HUDEP-2 (cell line): ENCODE data around the gene CARTPT.

Experiments used
- DNase-seq, 76 experiments: peaks; one replicate each; lab custom pipeline; 2025; ENCODE audit not compliant: unreplicated experiment in 76 of 76; lab: John Stamatoyannopoulos, UW

CARTPT gene

DNA sequence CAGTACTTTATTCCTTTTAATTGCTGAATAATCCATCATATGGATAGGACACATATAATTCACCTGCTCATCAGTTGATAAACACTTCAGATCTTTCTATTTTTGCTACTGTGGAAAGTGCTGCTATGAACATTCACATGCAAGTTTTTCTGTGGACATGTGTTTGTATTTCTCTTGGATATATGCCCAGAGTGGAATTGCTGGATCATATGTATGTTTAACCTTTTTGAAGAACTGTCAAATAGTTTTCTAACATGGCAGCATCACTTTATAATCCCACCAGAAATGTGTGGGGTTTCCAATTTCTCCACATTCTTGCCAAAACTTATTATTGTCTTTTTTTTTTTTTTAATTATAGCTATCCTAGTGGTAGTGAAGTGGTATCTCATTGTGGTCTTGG lies 15.1 kb downstream of the CARTPT start:
- DNase-seq, result no peak

- DNase-seq, result no peak
Observed at GRCh38 chr5:71737931-71738539, 19.0 kb downstream of the CARTPT start.

- no peak for DNase-seq
Observed at GRCh38 chr5:71738662-71739361, 19.7 kb downstream of the CARTPT start.

- no peak for DNase-seq
Observed at GRCh38 chr5:71740015-71740753, 21.1 kb downstream of the CARTPT start.

GRCh38 chr5:71743155-71743554 lies 24.1 kb downstream of the CARTPT start:
- DNase-seq, result no peak

DNA sequence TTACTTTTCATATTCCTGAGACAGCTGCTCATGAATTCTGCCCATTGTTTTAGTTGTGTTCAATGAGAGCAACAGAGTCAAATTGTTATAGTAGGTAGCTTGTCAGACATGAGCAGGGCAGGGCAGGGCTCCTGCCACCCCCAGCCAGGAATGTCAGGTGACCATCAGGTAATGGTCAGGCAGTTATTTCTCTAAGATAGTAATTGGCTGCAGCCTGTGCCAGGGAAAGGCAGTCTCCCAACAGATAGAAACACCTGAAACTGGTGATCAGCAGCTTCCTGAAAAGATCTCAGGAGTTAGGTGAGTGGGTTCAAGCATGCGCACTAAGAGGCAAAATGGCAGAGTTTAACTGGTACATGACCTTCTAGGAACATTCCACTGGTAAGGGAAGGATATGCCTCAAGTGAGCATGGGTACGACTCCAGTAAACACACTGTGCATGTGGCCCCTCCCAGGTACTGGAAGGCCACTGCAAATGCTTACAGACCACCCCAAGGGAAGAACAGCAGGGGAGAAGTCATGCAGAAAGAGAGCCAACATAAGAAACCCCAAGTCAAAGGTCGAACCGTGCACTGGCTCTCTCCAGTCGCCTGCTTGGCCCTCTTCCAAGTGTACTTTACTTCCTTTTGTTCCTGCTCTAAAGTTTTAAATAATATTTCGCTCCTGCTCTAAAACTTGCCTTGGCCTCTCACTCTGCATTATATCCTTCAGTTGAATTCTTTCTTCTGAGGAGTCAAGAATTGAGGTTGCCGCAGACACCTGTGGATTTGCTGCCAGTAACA lies 25.1 kb downstream of the CARTPT start:
- no peak for DNase-seq

DNA sequence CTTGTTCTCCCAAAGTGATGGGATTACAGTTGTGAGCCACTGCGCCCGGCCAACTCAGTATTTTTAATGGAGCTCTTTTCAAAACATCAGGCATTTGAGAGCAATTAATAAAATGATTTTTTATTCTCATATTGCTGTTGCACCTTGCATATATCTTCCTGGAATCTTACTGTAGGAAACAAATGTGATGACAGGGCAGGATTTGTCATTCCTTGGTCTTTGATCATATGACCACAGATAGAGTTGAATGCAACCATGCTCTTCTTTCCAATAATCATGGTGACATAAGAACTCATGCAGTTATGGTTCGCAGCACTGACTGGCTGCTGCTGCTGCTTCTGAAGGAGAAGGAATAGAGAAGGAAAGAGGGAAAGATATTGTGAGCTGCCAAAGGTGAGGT lies 28.1 kb downstream of the CARTPT start:
- DNase-seq, result no peak

GRCh38 chr5:71748360-71748759 lies 29.3 kb downstream of the CARTPT start:
- no peak for DNase-seq

DNA sequence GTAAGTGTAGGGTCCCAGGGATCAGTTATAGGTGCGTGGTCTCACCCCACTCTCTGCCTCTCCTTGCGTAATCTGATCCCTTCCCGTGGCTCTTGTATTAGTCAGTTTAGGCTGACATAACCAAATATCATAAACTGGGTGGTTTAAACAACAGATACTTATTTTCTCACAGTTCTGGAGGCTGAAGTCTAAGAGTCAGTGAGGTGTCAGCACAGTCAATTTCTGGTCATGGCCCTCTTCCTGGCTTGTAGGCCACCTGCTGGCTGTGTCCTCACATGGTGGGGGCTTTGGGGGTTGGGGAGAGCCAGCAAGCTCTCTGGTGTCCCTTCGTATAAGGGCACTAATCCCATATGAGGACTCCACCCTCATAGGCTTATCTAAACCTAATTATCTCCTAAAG lies 32.3 kb downstream of the CARTPT start:
- no peak for DNase-seq

DNA sequence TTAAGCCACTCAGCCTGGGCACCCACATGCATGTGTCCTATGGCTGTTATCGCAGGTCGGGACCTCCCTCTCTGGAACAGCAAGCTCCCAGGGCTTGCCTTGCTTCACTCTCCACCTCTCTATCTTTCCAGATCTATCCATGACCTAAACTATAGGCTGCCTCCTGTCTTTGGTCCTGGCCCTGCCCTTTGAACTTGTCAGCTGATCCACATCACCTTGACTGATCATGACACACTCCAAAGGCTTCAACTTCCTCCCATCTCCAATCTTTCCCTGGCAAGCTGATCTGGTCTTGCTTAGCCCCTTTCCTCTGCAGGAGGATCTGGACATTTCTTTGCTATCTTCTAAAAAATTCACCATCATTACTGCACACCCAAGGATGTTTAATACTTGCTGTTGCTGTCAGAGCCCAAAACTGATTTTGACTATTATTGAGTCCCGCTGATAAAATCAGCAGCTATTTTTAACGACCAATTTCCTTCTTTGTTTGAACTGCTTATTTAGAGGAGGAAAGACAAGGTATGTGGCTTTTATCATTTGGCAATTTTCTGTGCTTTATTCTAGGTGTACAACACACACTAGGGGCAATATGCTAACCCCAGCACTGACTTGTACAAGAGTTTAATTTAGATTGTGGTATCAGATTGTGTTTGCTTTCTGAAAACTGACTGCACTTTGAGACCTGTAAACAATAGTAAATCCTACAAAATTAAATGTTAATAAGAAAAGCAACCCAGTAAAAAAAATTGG lies 33.5 kb downstream of the CARTPT start:
- DNase-seq, result no peak

DNA sequence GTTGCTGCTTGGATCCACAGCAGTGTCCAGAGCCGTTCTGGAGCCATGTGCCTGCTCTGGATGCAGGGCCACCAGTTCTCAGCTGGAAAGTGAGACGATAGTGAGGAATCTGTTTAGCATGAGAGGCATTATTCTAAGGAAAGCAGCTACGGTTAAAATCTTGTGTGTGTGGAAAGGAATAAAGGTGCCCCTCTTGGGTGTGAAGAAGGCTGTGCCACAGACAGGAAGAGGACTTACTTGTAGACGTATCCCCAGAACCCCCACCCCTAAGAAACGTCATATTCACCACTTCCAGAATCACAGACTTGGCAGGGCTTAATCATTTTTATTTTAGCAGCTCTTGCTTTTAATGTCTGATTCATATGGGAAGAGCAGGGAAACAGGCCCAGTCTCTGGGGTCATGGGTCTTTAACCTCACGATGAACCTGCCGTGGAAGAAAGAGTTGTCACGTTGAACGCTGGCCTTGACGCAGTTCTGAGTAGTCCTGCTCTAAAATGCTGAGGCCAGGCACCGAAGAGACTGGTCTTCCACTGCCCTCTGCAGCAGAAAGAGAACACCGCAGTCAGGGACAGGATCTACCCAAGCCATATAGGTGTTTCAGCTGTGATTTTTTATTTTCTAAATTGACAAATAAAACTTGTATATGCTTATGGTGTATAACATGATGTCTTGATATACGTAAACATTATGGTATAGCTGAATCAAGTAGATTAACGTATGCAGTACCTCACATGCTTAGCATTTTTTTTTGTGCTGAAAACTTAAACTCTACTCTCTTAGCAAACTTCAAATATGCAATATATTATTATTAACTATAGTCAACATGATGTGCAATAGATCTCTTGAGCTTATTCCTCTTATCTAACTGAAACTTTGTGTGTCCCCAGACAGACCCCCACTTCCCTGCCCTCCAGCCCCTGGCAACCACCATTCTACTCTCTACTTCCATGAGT lies 38.8 kb downstream of the CARTPT start:
- DNase-seq, result peak in 22 of 76 experiments; percentile 2 to 42 (median 8)

- DNase-seq, result no peak
Observed at GRCh38 chr5:71762826-71763225, 43.8 kb downstream of the CARTPT start.

GRCh38 chr5:71767661-71768060 lies 48.6 kb downstream of the CARTPT start:
- no peak for DNase-seq

GRCh38 chr5:71769287-71769686 lies 50.2 kb downstream of the CARTPT start:
- no peak for DNase-seq

- DNase-seq, result no peak
Observed at GRCh38 chr5:71770381-71770780, 51.3 kb downstream of the CARTPT start.
